ENCODE results near the gene CIBAR2.

Gene CIBAR2

GRCh38 chr16:85144026-85144915 is 32.0 kb upstream of the CIBAR2 start:
- DNase-seq = no peak

GRCh38 chr16:85142771-85143211 is 30.5 kb upstream of the CIBAR2 start:
- no peak for DNase-seq

GRCh38 chr16:85142129-85142513 is 29.8 kb upstream of the CIBAR2 start:
- DNase-seq = no peak

- no peak for DNase-seq
Measured at GRCh38 chr16:85141491-85142128, 29.3 kb upstream of the CIBAR2 start.

GRCh38 chr16:85140455-85141012 is 28.3 kb upstream of the CIBAR2 start:
- no peak for DNase-seq

GRCh38 chr16:85139881-85140339 is 27.6 kb upstream of the CIBAR2 start:
- DNase-seq = no peak

- no peak for DNase-seq
Measured at GRCh38 chr16:85138825-85139627, 26.8 kb upstream of the CIBAR2 start.

- no peak for DNase-seq
Measured at GRCh38 chr16:85138073-85138824, 26.0 kb upstream of the CIBAR2 start.

- DNase-seq = peak; percentile 30 to 94 (median 81)
Measured at GRCh38 chr16:85137323-85138072, 25.2 kb upstream of the CIBAR2 start.

- peak in 1 of 56 donors; percentile 9 for DNase-seq
Measured at GRCh38 chr16:85136702-85137322, 24.5 kb upstream of the CIBAR2 start.

GRCh38 chr16:85136213-85136701 is 24.0 kb upstream of the CIBAR2 start:
- peak in 7 of 56 donors; percentile 6 to 34 (median 22) for DNase-seq

- no peak for DNase-seq
Measured at GRCh38 chr16:85134789-85135142, 22.5 kb upstream of the CIBAR2 start.

- DNase-seq = no peak
Measured at GRCh38 chr16:85134076-85134788, 22.0 kb upstream of the CIBAR2 start.

GRCh38 chr16:85133290-85133599 is 21.0 kb upstream of the CIBAR2 start:
- no peak for DNase-seq

GRCh38 chr16:85132456-85133289 is 20.4 kb upstream of the CIBAR2 start:
- DNase-seq = no peak

GRCh38 chr16:85130705-85131028 is 18.4 kb upstream of the CIBAR2 start:
- DNase-seq = no peak

GRCh38 chr16:85129876-85130704 is 17.8 kb upstream of the CIBAR2 start:
- DNase-seq = peak in 1 of 56 donors; percentile 16
